Testis (tissue), 3 donors: Measurements from ENCODE around the gene SORCS3. TPM values are rescaled to one million over a fixed set of nuclear protein-coding genes. Genes with fewer than 3 reads are reported as not detected.

ENCODE experiments used
- DNase-seq: peaks from one replicate; pipeline ENCODE4 v3.0.0-alpha.2; 2019
- H3K27ac ChIP-seq, 2 donors: fragments of 200-600 bp; sonication (generic); one replicate each; pipeline ENCODE4 v1.5.1; 2019
- H3K27me3 ChIP-seq: fragments of 200-600 bp; sonication (generic); one replicate; pipeline ENCODE4 v1.5.1; 2019
- H3K36me3 ChIP-seq: fragments of 200-600 bp; sonication (generic); one replicate; pipeline ENCODE4 v1.5.1; 2017; ENCODE audit warnings: low read depth; ENCODE audit errors: missing control alignments
- H3K4me1 ChIP-seq: fragments of 200-600 bp; sonication (generic); one replicate; pipeline ENCODE4 v1.5.1; 2019
- H3K4me3 ChIP-seq, 2 donors: fragments of 200-600 bp; sonication (generic); one replicate each; pipeline ENCODE4 v1.5.1; 2017 to 2019
- H3K9me3 ChIP-seq: fragments of 200-600 bp; sonication (generic); one replicate; pipeline ENCODE4 v1.5.1; 2017
- POLR2A ChIP-seq: fragments of 450-650 bp; IDR thresholded peaks from one replicate; pipeline ENCODE4 v1.6.1; 2017; ENCODE audit warnings: antibody characterized with exemption, mild to moderate bottlenecking, moderate library complexity
- WGBS, 2 donors: methylation state at CpG; one replicate each; pipeline ENCODE4 v1.1.5; 2018; 5-methylcytosine and 5-hydroxymethylcytosine counted together
- intact Hi-C: fragments of 100-400 bp; cut with DNase I; formaldehyde crosslinking; loops from one replicate; pipeline ENCODE4 v1.15.1; 2023; ENCODE audit warnings: low total_unique reads
- polyA plus RNA-seq: library from polyadenylated mRNA; stranded (reverse); fragments of 350-450 nt; fragmentation: Illumina TruSeq; extraction: RNeasy Lipid Tissue Mini Kit (QIAGEN cat#74804); gene quantifications from one replicate; pipeline ENCODE4 v1.2.3, GENCODE V29; 2014; ENCODE audit warnings: low read depth, low replicate concordance; ENCODE audit not compliant: insufficient read depth
- total RNA-seq, 2 donors: library from RNA; depleted of rRNA; stranded (reverse); fragments of >200 nt; gene quantifications; one replicate each; pipeline ENCODE4 v1.2.3, GENCODE V29; 2016
- TF ChIP-seq, protein P1 (sequence below), 3 experiments: fragments of 450-650 bp in 2 of 3; fragments of 200-600 bp in 1 of 3; sonication (generic) in 1 of 3; IDR thresholded peaks; one replicate each; pipeline ENCODE4 v1.5.1; 2016 to 2019; ENCODE audit warnings: antibody characterized with exemption in 3 of 3, mild to moderate bottlenecking in 2 of 3, moderate library complexity in 1 of 3

SORCS3 gene
- total and polyA plus RNA-seq, 3 donors from 2014 or later = 1.3 to 2.2 (median 1.7) TPM

GRCh38 chr10:105109164-105109563, 468.1 kb downstream of the SORCS3 start:
- DNase-seq = no peak
- WGBS, 2 donors = 92 to 97% methylated on average over 1 of the region's 1 CpG
- no peaks in the 10 kb centered on the region for H3K9me3 ChIP-seq
- TF ChIP-seq POLR2A = no peak
- TF ChIP-seq, protein P1, sequence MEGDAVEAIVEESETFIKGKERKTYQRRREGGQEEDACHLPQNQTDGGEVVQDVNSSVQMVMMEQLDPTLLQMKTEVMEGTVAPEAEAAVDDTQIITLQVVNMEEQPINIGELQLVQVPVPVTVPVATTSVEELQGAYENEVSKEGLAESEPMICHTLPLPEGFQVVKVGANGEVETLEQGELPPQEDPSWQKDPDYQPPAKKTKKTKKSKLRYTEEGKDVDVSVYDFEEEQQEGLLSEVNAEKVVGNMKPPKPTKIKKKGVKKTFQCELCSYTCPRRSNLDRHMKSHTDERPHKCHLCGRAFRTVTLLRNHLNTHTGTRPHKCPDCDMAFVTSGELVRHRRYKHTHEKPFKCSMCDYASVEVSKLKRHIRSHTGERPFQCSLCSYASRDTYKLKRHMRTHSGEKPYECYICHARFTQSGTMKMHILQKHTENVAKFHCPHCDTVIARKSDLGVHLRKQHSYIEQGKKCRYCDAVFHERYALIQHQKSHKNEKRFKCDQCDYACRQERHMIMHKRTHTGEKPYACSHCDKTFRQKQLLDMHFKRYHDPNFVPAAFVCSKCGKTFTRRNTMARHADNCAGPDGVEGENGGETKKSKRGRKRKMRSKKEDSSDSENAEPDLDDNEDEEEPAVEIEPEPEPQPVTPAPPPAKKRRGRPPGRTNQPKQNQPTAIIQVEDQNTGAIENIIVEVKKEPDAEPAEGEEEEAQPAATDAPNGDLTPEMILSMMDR (IDR thresholded peaks at IDR 0.05) = no peak
- H3K27me3 ChIP-seq = no peaks in the 10 kb centered on the region
- H3K4me1 ChIP-seq = no peaks in the 10 kb centered on the region
- intact Hi-C loops = no loop called here
- no peaks in the 10 kb centered on the region for H3K36me3 ChIP-seq
- H3K27ac ChIP-seq = no peak overlapping the region
- H3K4me3 ChIP-seq = no peak overlapping the region

DNA sequence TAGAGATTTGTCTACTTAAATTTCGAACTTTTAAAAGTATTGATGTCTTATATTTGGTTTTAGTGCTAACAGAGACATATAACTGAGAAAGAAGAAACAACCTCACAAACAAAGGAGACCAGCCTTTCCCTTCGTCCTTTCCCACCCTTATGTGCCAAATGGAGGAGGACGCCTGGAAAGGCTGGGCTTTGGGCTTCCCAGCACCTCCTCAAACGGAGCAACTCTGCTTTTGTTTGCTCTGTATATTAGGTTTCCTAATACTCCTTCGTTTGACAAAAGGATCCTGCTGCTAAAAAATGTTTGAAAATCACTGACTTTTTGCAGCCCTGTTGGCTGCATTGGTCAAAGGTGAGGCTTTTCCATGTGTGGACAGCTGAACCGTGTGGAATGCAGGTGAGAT, 471.8 kb downstream of the SORCS3 start:
- 68 to 74% methylated on average over 6 of the region's 6 CpGs for WGBS, 2 donors
- TF ChIP-seq, protein P1 (IDR thresholded peaks at IDR 0.05) = no peak
- no peak for TF ChIP-seq POLR2A

DNA sequence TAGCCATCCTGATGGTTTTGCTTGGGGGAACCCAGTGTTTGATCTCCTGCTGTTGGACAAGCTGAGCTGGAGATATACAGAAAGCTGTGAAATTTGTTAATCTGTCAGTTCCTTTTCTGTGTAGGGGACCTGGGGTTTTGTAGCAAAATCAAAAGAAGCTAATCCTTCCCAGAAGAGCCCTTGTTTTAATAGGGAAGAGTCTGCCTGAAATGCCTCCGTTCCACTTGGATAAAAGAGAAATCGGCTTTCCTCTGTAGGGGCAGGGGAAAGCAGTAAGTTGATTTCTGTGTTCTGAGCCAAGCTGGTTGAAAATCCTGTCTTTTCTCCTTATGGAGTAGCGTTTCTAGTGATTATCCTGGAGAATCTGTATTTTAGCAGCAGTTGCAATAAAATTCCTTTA, 472.6 kb downstream of the SORCS3 start:
- no peaks in the 10 kb centered on the region for H3K27me3 ChIP-seq
- intact Hi-C loops = no loop called here
- H3K27ac ChIP-seq = no peak overlapping the region
- TF ChIP-seq, protein P1 (IDR thresholded peaks at IDR 0.05) = no peak
- no peak for TF ChIP-seq POLR2A
- H3K4me1 ChIP-seq = no peaks in the 10 kb centered on the region
- DNase-seq = no peak
- no peaks in the 10 kb centered on the region for H3K36me3 ChIP-seq
- no peaks in the 10 kb centered on the region for H3K9me3 ChIP-seq
- no peak overlapping the region for H3K4me3 ChIP-seq
- WGBS, 2 donors = 76 to 80% methylated on average over 3 of the region's 3 CpGs

More for the DNA sequence above, 471.8 kb downstream of the SORCS3 start:
- no peak overlapping the region for H3K27ac ChIP-seq
- H3K36me3 ChIP-seq = no peaks in the 10 kb centered on the region
- DNase-seq = no peak
- H3K9me3 ChIP-seq = no peaks in the 10 kb centered on the region
- H3K27me3 ChIP-seq = no peaks in the 10 kb centered on the region
- intact Hi-C loops = no loop called here
- H3K4me3 ChIP-seq = no peak overlapping the region
- no peaks in the 10 kb centered on the region for H3K4me1 ChIP-seq

DNA sequence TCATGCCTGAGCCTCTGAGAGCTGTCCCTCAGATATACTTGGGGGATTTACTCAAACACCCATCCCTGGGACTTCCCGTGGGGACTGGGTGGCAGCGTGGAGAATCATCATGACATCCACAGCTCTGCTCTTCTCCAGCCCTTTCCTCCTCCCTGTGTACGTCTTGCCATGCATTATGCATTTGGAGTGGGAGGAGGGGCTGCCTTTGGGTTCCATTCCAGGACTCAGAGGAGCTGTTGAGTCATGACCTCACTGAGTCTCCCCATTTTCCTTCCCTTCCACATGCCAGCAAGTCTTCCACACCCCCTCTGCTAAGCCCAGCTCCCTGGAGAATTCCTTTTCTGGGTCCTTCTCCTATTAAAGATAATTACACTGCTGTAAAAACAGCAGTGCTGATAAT, 480.7 kb downstream of the SORCS3 start:
- Histone ChIP-seq H3K9me3 (no peaks in the 10 kb centered on the region), H3K27ac (no peak overlapping the region), H3K27me3 (no peaks in the 10 kb centered on the region), H3K4me3 (no peak overlapping the region), H3K4me1 (no peaks in the 10 kb centered on the region), H3K36me3 (no peaks in the 10 kb centered on the region)
- intact Hi-C loops = no loop called here
- 43 to 55% methylated on average over 3 of the region's 3 CpGs for WGBS, 2 donors
- no peak for DNase-seq
- TF ChIP-seq, protein P1 (IDR thresholded peaks at IDR 0.05) = no peak
- no peak for TF ChIP-seq POLR2A

- H3K4me1 ChIP-seq = no peaks in the 10 kb centered on the region
- TF ChIP-seq POLR2A = no peak
- TF ChIP-seq, protein P1 (IDR thresholded peaks at IDR 0.05) = no peak
- no peak overlapping the region for H3K27ac ChIP-seq
- H3K36me3 ChIP-seq = no peaks in the 10 kb centered on the region
- no peak overlapping the region for H3K4me3 ChIP-seq
- no peaks in the 10 kb centered on the region for H3K9me3 ChIP-seq
- 92 to 94% methylated on average over 4 of the region's 4 CpGs for WGBS, 2 donors
- no peaks in the 10 kb centered on the region for H3K27me3 ChIP-seq
- DNase-seq = no peak
- intact Hi-C loops = no loop called here
Measured at GRCh38 chr10:105128111-105128510, 487.0 kb downstream of the SORCS3 start.
